GM12864 (cell line): Measurements from ENCODE around the gene NCDN.

ENCODE experiments used
- DNase-seq: peaks from one replicate; pipeline ENCODE4 v3.0.0-alpha.2; 2011; ENCODE audit warnings: low read depth
- H3K4me3 ChIP-seq: 2 replicates; pipeline ENCODE4 v1.5.1; 2011; ENCODE audit warnings: mild to moderate bottlenecking, low read depth, low read length, control low read depth
- CTCF ChIP-seq: IDR thresholded peaks from 2 replicates; pipeline ENCODE4 v1.5.1; 2011; ENCODE audit warnings: low read depth, mild to moderate bottlenecking, moderate library complexity, low read length, control low read depth, inconsistent platforms; ENCODE audit errors: missing control alignments

NCDN gene

GRCh38 chr1:35564037-35564883, 6.7 kb downstream of the NCDN start:
- peak; percentile 93 for TF ChIP-seq CTCF
- no peak overlapping the region for H3K4me3 ChIP-seq
- peak; percentile 60 for DNase-seq

GRCh38 chr1:35564884-35565741, 7.5 kb downstream of the NCDN start:
- no peak for TF ChIP-seq CTCF

GRCh38 chr1:35565742-35566133, 8.1 kb downstream of the NCDN start:
- DNase-seq, result no peak
- H3K4me3 ChIP-seq, result no peak overlapping the region
- no peak for TF ChIP-seq CTCF

More at GRCh38 chr1:35564884-35565741, 7.5 kb downstream of the NCDN start:
- no peak overlapping the region for H3K4me3 ChIP-seq
- no peak for DNase-seq

GRCh38 chr1:35567947-35568558, 10.5 kb downstream of the NCDN start:
- H3K4me3 ChIP-seq, result no peak overlapping the region
- no peak for TF ChIP-seq CTCF
- no peak for DNase-seq

- no peak overlapping the region for H3K4me3 ChIP-seq
- TF ChIP-seq CTCF, result peak; percentile 96
- no peak for DNase-seq
Observed at GRCh38 chr1:35568975-35569395, 11.4 kb downstream of the NCDN start.

- no peak overlapping the region for H3K4me3 ChIP-seq
- DNase-seq, result no peak
- no peak for TF ChIP-seq CTCF
Observed at GRCh38 chr1:35569936-35570335, 12.3 kb downstream of the NCDN start.
